HL-60 (cell line): ENCODE results near the gene TUBGCP3.

Experiments used
- CTCF ChIP-seq: IDR thresholded peaks from one replicate; pipeline ENCODE4 v1.5.1; 2011; ENCODE audit warnings: low read length, control low read depth, inconsistent platforms; ENCODE audit not compliant: insufficient read depth
- POLR2AphosphoS5 ChIP-seq: IDR thresholded peaks from 2 replicates; pipeline ENCODE4 v1.6.1; 2012; ENCODE audit warnings: low read depth
- REST ChIP-seq: IDR thresholded peaks from 2 replicates; pipeline ENCODE4 v1.6.1; 2012; ENCODE audit warnings: low read depth; ENCODE audit not compliant: insufficient replicate concordance

GRCh38 chr13:112618501-112618900 is 30.5 kb upstream of the TUBGCP3 start:
- no peak for TF ChIP-seq CTCF
- no peak for TF ChIP-seq POLR2AphosphoS5
- no peak for TF ChIP-seq REST
